DOHH2 (cell line): ENCODE data around the gene DESI2.

Experiments used
- H3F3A ChIP-seq: fragments of 200-600 bp; sonication (generic), shearing (Covaris generic); 2 replicates; pipeline ENCODE4 v1.6.0; 2016; ENCODE audit warnings: antibody characterized with exemption, mild to moderate bottlenecking; ENCODE audit not compliant: control insufficient read depth, insufficient read depth
- H3K27ac ChIP-seq: fragments of 200-600 bp; sonication (generic); 2 replicates; pipeline ENCODE4 v1.5.1; 2014; ENCODE audit warnings: low read depth, mild to moderate bottlenecking, low read length, moderate library complexity
- H3K27me3 ChIP-seq: fragments of 200-600 bp; sonication (generic); 2 replicates; pipeline ENCODE4 v1.6.1; 2014; ENCODE audit warnings: mild to moderate bottlenecking, low read length, mixed read lengths; ENCODE audit not compliant: control insufficient read depth
- H3K36me3 ChIP-seq: fragments of 200-600 bp; sonication (generic); 2 replicates; pipeline ENCODE4 v1.6.1; 2014; ENCODE audit warnings: mild to moderate bottlenecking, low read length, moderate library complexity, mixed read lengths; ENCODE audit not compliant: control insufficient read depth
- H3K4me1 ChIP-seq: fragments of 200-600 bp; sonication (generic); 2 replicates; pipeline ENCODE4 v1.6.1; 2014; ENCODE audit warnings: mild to moderate bottlenecking, low read length, mixed read lengths; ENCODE audit not compliant: control insufficient read depth
- H3K4me2 ChIP-seq: fragments of 200-600 bp; sonication (generic); 2 replicates; pipeline ENCODE4 v1.6.0; 2014; ENCODE audit warnings: mild to moderate bottlenecking, low read length, moderate library complexity
- H3K4me3 ChIP-seq: fragments of 200-600 bp; sonication (generic); 2 replicates; pipeline ENCODE4 v1.5.1; 2014; ENCODE audit warnings: mild to moderate bottlenecking, low read length, mixed read lengths
- H3K79me2 ChIP-seq: fragments of 200-600 bp; sonication (generic); 2 replicates; pipeline ENCODE4 v1.6.1; 2014; ENCODE audit warnings: mild to moderate bottlenecking, low read length, mixed read lengths; ENCODE audit not compliant: control insufficient read depth
- H3K9me2 ChIP-seq: fragments of 200-600 bp; sonication (generic); replicated peaks from 2 replicates; pipeline ENCODE4 v1.6.1; 2014; ENCODE audit warnings: mild to moderate bottlenecking, low read length, mixed read lengths; ENCODE audit not compliant: control insufficient read depth
- H3K9me3 ChIP-seq: fragments of 200-600 bp; sonication (generic); 2 replicates; pipeline ENCODE4 v1.6.1; 2014; ENCODE audit warnings: antibody characterized with exemption, low read length, mixed read lengths; ENCODE audit not compliant: control insufficient read depth, insufficient read depth
- H4K20me1 ChIP-seq: fragments of 200-600 bp; sonication (generic); 2 replicates; pipeline ENCODE4 v1.6.0; 2014; ENCODE audit warnings: low read depth, mild to moderate bottlenecking, antibody characterized with exemption, low read length, moderate library complexity; ENCODE audit not compliant: control insufficient read depth, insufficient read depth
- EZH2phosphoT487 ChIP-seq: fragments of 200-600 bp; sonication (generic); IDR thresholded peaks from 2 replicates; pipeline ENCODE4 v1.6.1; 2017; ENCODE audit warnings: borderline replicate concordance, mild to moderate bottlenecking, antibody characterized with exemption, low read length, moderate library complexity, mixed read lengths
- TF ChIP-seq, protein P1 (sequence below): fragments of 200-600 bp; sonication (generic); IDR thresholded peaks from one replicate; pipeline ENCODE4 v1.5.1; 2014; ENCODE audit warnings: antibody characterized with exemption, mild to moderate bottlenecking, low read depth, low read length; ENCODE audit not compliant: poor library complexity, severe bottlenecking

Gene DESI2

DNA sequence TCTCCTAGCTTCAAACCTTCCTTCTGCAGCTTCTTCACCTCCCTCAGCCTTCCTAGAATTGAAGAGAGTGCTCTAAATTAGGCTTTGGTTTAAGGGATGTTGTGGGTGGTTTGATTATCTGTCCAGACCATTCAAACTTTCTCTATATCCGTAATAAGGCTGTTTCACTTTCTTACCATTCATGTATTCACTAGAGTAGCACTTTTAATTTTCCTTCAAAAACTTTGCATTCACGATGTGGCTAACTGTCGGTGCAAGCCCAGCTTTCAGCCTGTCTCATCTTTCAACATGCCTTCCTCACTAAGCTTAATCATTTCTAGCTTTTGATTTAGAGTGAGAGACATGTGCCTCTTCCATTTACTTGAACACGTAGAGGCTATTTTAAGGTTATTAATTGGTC, 26.2 kb upstream of the DESI2 start:
- Histone ChIP-seq H3K27ac (no peak overlapping the region), H3K4me3 (no peak overlapping the region), H3K9me2 (no peaks in the 10 kb centered on the region), H3K27me3 (no peaks in the 10 kb centered on the region), H3K9me3 (no peaks in the 10 kb centered on the region), H3F3A (no peaks in the 10 kb centered on the region), H3K4me1 (no peaks in the 10 kb centered on the region), H3K79me2 (no peaks in the 10 kb centered on the region), H4K20me1 (no peaks in the 10 kb centered on the region), H3K36me3 (no peaks in the 10 kb centered on the region), H3K4me2 (no peak overlapping the region)
- TF ChIP-seq EZH2phosphoT487 = no peak
- TF ChIP-seq, protein P1, sequence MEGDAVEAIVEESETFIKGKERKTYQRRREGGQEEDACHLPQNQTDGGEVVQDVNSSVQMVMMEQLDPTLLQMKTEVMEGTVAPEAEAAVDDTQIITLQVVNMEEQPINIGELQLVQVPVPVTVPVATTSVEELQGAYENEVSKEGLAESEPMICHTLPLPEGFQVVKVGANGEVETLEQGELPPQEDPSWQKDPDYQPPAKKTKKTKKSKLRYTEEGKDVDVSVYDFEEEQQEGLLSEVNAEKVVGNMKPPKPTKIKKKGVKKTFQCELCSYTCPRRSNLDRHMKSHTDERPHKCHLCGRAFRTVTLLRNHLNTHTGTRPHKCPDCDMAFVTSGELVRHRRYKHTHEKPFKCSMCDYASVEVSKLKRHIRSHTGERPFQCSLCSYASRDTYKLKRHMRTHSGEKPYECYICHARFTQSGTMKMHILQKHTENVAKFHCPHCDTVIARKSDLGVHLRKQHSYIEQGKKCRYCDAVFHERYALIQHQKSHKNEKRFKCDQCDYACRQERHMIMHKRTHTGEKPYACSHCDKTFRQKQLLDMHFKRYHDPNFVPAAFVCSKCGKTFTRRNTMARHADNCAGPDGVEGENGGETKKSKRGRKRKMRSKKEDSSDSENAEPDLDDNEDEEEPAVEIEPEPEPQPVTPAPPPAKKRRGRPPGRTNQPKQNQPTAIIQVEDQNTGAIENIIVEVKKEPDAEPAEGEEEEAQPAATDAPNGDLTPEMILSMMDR = no peak

DNA sequence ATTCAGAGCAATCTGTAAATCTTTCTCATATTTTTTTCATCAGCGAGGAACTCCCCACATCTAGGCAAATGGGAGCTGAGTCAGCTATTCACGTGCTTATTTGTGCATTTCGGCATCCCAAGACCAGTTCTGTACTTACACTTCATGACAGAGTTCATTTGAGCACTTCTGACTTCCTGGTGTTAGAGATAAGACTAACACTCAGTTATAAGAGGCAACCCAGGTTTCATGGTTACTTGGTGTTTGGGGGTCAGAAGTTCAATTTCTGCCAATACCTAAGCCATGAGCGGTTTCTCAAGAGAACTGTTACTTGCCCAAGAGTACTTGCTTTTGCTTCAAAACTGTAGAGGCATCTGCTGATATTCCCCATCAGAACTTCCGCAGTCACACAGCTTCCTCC, 24.1 kb upstream of the DESI2 start:
- no peaks in the 10 kb centered on the region for H3K27me3 ChIP-seq
- H3K4me1 ChIP-seq = no peaks in the 10 kb centered on the region
- H3K79me2 ChIP-seq = no peaks in the 10 kb centered on the region

DNA sequence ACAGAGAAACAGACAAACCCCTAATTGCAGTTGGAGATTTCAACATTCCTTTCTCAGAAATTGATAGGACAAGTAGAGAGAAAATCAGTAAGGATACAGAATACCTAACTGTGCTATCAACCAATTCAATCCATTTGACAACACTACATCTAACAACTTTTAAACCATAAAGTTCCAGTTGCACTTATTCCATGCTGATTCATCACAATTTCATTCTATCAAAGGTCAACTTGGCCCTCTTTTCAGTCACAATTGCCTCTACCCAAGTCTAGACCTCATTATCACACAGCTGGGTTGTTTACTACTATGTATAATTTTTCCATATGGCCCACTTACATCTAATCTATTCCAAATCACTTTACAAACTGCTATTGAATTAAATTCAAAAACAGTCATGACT, 19.8 kb upstream of the DESI2 start:
- H3K9me2 ChIP-seq = no peaks in the 10 kb centered on the region
- H3K27me3 ChIP-seq = no peaks in the 10 kb centered on the region; the same call in 1 of the 2 replicates
- H4K20me1 ChIP-seq = no peaks in the 10 kb centered on the region
- no peak overlapping the region for H3K4me2 ChIP-seq
- no peaks in the 10 kb centered on the region for H3F3A ChIP-seq
- TF ChIP-seq, protein P1 = no peak
- TF ChIP-seq EZH2phosphoT487 = no peak
- H3K27ac ChIP-seq = no peak overlapping the region
- H3K4me1 ChIP-seq = no peaks in the 10 kb centered on the region
- no peaks in the 10 kb centered on the region for H3K79me2 ChIP-seq
- H3K4me3 ChIP-seq = no peak overlapping the region
- H3K9me3 ChIP-seq = no peaks in the 10 kb centered on the region
- no peaks in the 10 kb centered on the region for H3K36me3 ChIP-seq

More for the DNA sequence above, 24.1 kb upstream of the DESI2 start:
- Histone ChIP-seq H3K4me3 (no peak overlapping the region), H3K9me2 (no peaks in the 10 kb centered on the region), H4K20me1 (no peaks in the 10 kb centered on the region), H3K36me3 (no peaks in the 10 kb centered on the region), H3K4me2 (no peak overlapping the region), H3K27ac (no peak overlapping the region), H3F3A (no peaks in the 10 kb centered on the region), H3K9me3 (no peaks in the 10 kb centered on the region)
- TF ChIP-seq, protein P1 = no peak
- no peak for TF ChIP-seq EZH2phosphoT487

DNA sequence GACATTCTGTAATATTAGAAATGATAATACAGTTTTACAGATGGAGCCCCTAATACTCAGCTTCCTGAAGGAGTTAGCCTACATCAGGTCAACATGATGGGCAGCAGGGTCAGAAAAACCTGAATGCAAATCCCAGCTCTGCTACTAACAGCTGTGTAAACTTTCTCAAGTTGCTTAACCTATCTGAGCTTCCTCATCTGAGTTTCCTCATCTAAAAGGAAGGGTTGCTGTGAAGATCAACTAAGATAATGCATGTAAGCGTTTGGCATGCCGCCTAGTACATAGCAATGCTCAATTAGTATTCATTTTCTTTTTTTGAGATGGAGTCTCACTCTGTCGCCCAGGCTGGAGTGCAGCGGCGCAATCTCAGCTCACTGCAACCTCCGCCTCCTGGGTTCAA, 18.4 kb upstream of the DESI2 start:
- Histone ChIP-seq H3K4me3 (no peak overlapping the region), H3K9me3 (no peaks in the 10 kb centered on the region), H3F3A (no peaks in the 10 kb centered on the region), H3K27ac (no peak overlapping the region), H4K20me1 (no peaks in the 10 kb centered on the region), H3K36me3 (no peaks in the 10 kb centered on the region), H3K9me2 (no peaks in the 10 kb centered on the region), H3K4me1 (no peaks in the 10 kb centered on the region), H3K4me2 (no peak overlapping the region), H3K27me3 (peaks cover 3% of the 10 kb centered on the region; the same call in 1 of the 2 replicates), H3K79me2 (no peaks in the 10 kb centered on the region)
- no peak for TF ChIP-seq EZH2phosphoT487
- TF ChIP-seq, protein P1 = no peak
